Tibial nerve (tissue), 4 donors: Measurements from ENCODE around the gene NDUFS4. TPM values are rescaled to one million over a fixed set of nuclear protein-coding genes. Genes with fewer than 3 reads are reported as not detected.

ENCODE experiments used
- DNase-seq, 2 donors: peaks; one replicate each; pipeline ENCODE4 v3.0.0-alpha.2; 2019; ENCODE audit warnings: low spot score in 2 of 2
- H3K27ac ChIP-seq, 4 donors: fragments of 200-600 bp; sonication (generic) in 3 of 4; one replicate each; pipeline ENCODE4 v1.5.1; 2017 to 2019; ENCODE audit warnings: mild to moderate bottlenecking in 1 of 4
- H3K27me3 ChIP-seq, 2 donors: fragments of 200-600 bp; sonication (generic) in 1 of 2; one replicate each; pipeline versions ENCODE4 v1.5.1 to v1.6.0; 2017 to 2019
- H3K36me3 ChIP-seq, 3 donors: fragments of 200-600 bp; sonication (generic); one replicate each; pipeline ENCODE4 v1.5.1; 2018 to 2019
- H3K4me1 ChIP-seq, 4 donors: fragments of 200-600 bp; sonication (generic) in 3 of 4; one replicate each; pipeline ENCODE4 v1.5.1; 2017 to 2019
- H3K4me3 ChIP-seq, 4 donors: fragments of 200-600 bp; sonication (generic) in 3 of 4; one replicate each; pipeline ENCODE4 v1.5.1; 2017 to 2019; ENCODE audit warnings: mild to moderate bottlenecking in 1 of 4, moderate library complexity in 1 of 4
- H3K9me3 ChIP-seq, 4 donors: fragments of 200-600 bp; sonication (generic) in 3 of 4; one replicate each; pipeline ENCODE4 v1.5.1; 2017 to 2019
- EP300 ChIP-seq, 2 donors: sonication (generic); formaldehyde crosslinking; IDR thresholded peaks; one replicate each; pipeline ENCODE4 v1.6.1; 2017; ENCODE audit warnings: antibody characterized with exemption in 2 of 2, mild to moderate bottlenecking in 1 of 2
- POLR2A ChIP-seq, 2 donors: fragments of 450-650 bp; IDR thresholded peaks; one replicate each; pipeline ENCODE4 v1.6.1; 2017; ENCODE audit warnings: antibody characterized with exemption in 2 of 2, mild to moderate bottlenecking in 2 of 2, moderate library complexity in 2 of 2
- WGBS, 2 donors: methylation state at CpG; one replicate each; pipeline ENCODE4 v1.1.5; 2018; 5-methylcytosine and 5-hydroxymethylcytosine counted together
- total RNA-seq, 4 donors: library from RNA; depleted of rRNA; stranded (reverse); fragments of >200 nt; gene quantifications; one replicate each; pipeline ENCODE4 v1.1.0, GENCODE V29; 2016
- TF ChIP-seq, protein P1 (sequence below), 5 experiments: fragments of 200-600 bp in 3 of 5; fragments of 450-650 bp in 2 of 5; sonication (generic) in 3 of 5; IDR thresholded peaks; one replicate each; pipeline ENCODE4 v1.5.1; 2016 to 2019; ENCODE audit warnings: antibody characterized with exemption in 5 of 5, mild to moderate bottlenecking in 3 of 5, moderate library complexity in 2 of 5

NDUFS4 gene
- total RNA-seq, 4 donors from 2014 or later = 46.3 to 85.9 (median 67.7) TPM

DNA sequence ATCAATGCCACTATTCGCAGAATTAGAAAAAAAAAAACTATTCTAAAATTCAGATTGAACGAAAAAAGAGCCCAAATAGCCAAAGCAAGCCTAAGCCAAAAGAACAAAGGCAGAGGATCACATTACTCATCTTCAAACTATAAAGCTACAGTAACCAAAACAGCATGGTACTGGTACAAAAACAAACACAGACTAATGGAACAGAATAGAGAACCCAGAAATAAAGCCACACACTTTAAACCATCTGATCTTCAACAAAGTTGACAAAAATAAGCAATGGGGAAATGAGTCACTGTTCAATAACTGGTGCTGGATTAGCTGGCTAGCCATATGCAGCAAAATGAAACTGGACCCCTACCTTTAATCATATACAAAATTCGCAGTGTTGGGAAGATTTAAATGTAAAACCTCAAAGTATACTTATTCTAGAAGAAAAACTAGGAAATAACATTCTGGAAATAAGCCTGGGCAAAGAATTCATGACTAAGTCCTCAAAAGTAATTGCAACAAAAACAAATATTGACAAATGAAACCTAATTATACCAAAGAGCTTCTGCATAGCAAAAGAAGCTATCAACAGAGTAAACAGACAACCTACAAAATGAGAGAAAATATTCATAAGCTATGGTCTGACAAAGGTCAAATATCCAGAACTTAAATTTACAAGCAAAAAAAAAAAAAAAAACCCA lies 153.7 kb downstream of the NDUFS4 start:
- H3K4me3 ChIP-seq = no peak overlapping the region
- H3K4me1 ChIP-seq = no peaks in the 10 kb centered on the region
- DNase-seq = no peak
- no peaks in the 10 kb centered on the region for H3K36me3 ChIP-seq
- WGBS, 2 donors = 85 to 86% methylated on average over 3 of the region's 3 CpGs
- no peaks in the 10 kb centered on the region for H3K27me3 ChIP-seq
- no peak for TF ChIP-seq POLR2A (IDR thresholded peaks at IDR 0.05)
- no peak overlapping the region for H3K27ac ChIP-seq
- peaks cover 0 to 55% (median 3%) of the 10 kb centered on the region in 4 donors for H3K9me3 ChIP-seq

GRCh38 chr5:53714667-53715010 lies 154.2 kb downstream of the NDUFS4 start:
- no peaks in the 10 kb centered on the region for H3K36me3 ChIP-seq
- no peaks in the 10 kb centered on the region for H3K4me1 ChIP-seq
- H3K9me3 ChIP-seq = peaks cover 0 to 50% (median 4%) of the 10 kb centered on the region in 4 donors
- TF ChIP-seq EP300 (IDR thresholded peaks at IDR 0.05) (no peak), POLR2A (IDR thresholded peaks at IDR 0.05) (no peak)
- TF ChIP-seq, protein P1, sequence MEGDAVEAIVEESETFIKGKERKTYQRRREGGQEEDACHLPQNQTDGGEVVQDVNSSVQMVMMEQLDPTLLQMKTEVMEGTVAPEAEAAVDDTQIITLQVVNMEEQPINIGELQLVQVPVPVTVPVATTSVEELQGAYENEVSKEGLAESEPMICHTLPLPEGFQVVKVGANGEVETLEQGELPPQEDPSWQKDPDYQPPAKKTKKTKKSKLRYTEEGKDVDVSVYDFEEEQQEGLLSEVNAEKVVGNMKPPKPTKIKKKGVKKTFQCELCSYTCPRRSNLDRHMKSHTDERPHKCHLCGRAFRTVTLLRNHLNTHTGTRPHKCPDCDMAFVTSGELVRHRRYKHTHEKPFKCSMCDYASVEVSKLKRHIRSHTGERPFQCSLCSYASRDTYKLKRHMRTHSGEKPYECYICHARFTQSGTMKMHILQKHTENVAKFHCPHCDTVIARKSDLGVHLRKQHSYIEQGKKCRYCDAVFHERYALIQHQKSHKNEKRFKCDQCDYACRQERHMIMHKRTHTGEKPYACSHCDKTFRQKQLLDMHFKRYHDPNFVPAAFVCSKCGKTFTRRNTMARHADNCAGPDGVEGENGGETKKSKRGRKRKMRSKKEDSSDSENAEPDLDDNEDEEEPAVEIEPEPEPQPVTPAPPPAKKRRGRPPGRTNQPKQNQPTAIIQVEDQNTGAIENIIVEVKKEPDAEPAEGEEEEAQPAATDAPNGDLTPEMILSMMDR (IDR thresholded peaks at IDR 0.05) = no peak
- no peak overlapping the region for H3K27ac ChIP-seq
- H3K27me3 ChIP-seq = no peaks in the 10 kb centered on the region
- no peak overlapping the region for H3K4me3 ChIP-seq
- no peak for DNase-seq

- no peak for DNase-seq
- WGBS, 2 donors = 56 to 64% methylated on average over 3 of the region's 3 CpGs
- H3K9me3 ChIP-seq = peaks cover 0 to 7% (median 0%) of the 10 kb centered on the region in 4 donors
Observed at GRCh38 chr5:53726121-53726520, 165.7 kb downstream of the NDUFS4 start.

DNA sequence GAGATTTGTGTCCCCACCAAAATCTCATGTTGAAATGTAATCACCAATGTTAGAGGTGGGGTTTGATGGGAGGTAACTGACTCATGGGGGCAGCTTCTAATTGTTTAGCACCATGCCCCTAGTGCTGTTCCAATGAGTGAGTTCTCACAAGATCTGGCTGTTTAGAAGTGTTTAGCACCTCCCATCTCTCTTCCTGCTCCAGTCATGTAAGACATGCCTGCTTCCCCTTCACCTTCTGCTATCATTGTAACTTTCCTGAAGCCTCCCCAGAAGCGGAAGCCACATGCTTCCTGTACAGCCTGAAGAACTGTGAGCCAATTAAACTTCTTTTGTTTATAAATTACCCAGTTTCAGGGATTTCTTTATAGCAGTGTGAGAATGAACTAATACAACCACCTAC lies 170.5 kb downstream of the NDUFS4 start:
- 63 to 64% methylated on average over 1 of the region's 1 CpG for WGBS, 2 donors
- H3K36me3 ChIP-seq = no peaks in the 10 kb centered on the region
- H3K9me3 ChIP-seq = peaks cover 0 to 3% (median 0%) of the 10 kb centered on the region in 4 donors
- no peaks in the 10 kb centered on the region for H3K27me3 ChIP-seq
- no peaks in the 10 kb centered on the region for H3K4me1 ChIP-seq
- no peak overlapping the region for H3K27ac ChIP-seq
- H3K4me3 ChIP-seq = no peak overlapping the region
- no peak for DNase-seq
- TF ChIP-seq, protein P1 (IDR thresholded peaks at IDR 0.05) = no peak
- TF ChIP-seq POLR2A (IDR thresholded peaks at IDR 0.05) (no peak), EP300 (IDR thresholded peaks at IDR 0.05) (no peak)

More at GRCh38 chr5:53726121-53726520, 165.7 kb downstream of the NDUFS4 start:
- Histone ChIP-seq H3K36me3 (no peaks in the 10 kb centered on the region), H3K27me3 (no peaks in the 10 kb centered on the region), H3K4me3 (no peak overlapping the region), H3K27ac (no peak overlapping the region), H3K4me1 (no peaks in the 10 kb centered on the region)
- TF ChIP-seq EP300 (IDR thresholded peaks at IDR 0.05) (no peak), POLR2A (IDR thresholded peaks at IDR 0.05) (no peak)
- TF ChIP-seq, protein P1 (IDR thresholded peaks at IDR 0.05) = no peak

Other genes starting within 250 kb of the NDUFS4 start
- 10 to 100 TPM in 3 of 4 donors, 1 to 10 TPM in 1; 1.8 to 27.3 (median 12.9) TPM for gene FST, start 80.0 kb upstream of the NDUFS4 start, total RNA-seq